Spleen (tissue), 11 donors: ENCODE results near the gene UPK1A. TPM values are rescaled to one million over a fixed set of nuclear protein-coding genes. Genes with fewer than 3 reads are reported as not detected.
A peak's percentile ranks its signal among the peaks of the same experiment; 100 is the strongest.

ENCODE experiments used
- DNase-seq: peaks from one replicate; pipeline ENCODE4 v3.0.0-alpha.2; 2020
- H3K27ac ChIP-seq, 8 donors: fragments of 200-600 bp; sonication (generic) in 7 of 8; 1 replicate in 4 of 8; 2 replicates in 4 of 8; pipeline versions ENCODE4 v1.5.0 to v1.8.0; 2016 to 2021; ENCODE audit warnings: inconsistent platforms in 4 of 8, mild to moderate bottlenecking in 4 of 8, moderate library complexity in 1 of 8
- H3K27me3 ChIP-seq, 7 donors: fragments of 200-600 bp; sonication (generic) in 6 of 7; replicated peaks in 1 of 7; 1 replicate in 4 of 7; 2 replicates in 3 of 7; pipeline versions ENCODE4 v1.5.0 to v1.8.0; 2016 to 2021; ENCODE audit warnings: inconsistent platforms in 3 of 7, mild to moderate bottlenecking in 1 of 7
- H3K36me3 ChIP-seq, 6 donors: fragments of 200-600 bp; sonication (generic) in 5 of 6; 1 replicate in 4 of 6; 2 replicates in 2 of 6; pipeline versions ENCODE4 v1.5.0 to v1.8.0; 2016 to 2021; ENCODE audit warnings: inconsistent platforms in 2 of 6
- H3K4me1 ChIP-seq, 6 donors: fragments of 200-600 bp; sonication (generic) in 5 of 6; 1 replicate in 3 of 6; 2 replicates in 3 of 6; pipeline versions ENCODE4 v1.5.0 to v1.8.0; 2016 to 2021; ENCODE audit warnings: inconsistent platforms in 3 of 6
- H3K4me3 ChIP-seq, 8 donors: fragments of 200-600 bp; sonication (generic) in 7 of 8; 1 replicate in 4 of 8; 2 replicates in 4 of 8; pipeline versions ENCODE4 v1.5.0 to v1.8.0; 2016 to 2021; ENCODE audit warnings: inconsistent platforms in 4 of 8, mild to moderate bottlenecking in 4 of 8, moderate library complexity in 2 of 8
- H3K9me3 ChIP-seq, 8 donors: fragments of 200-600 bp; sonication (generic) in 7 of 8; 1 replicate in 4 of 8; 2 replicates in 4 of 8; pipeline versions ENCODE4 v1.5.0 to v1.8.0; 2016 to 2021; ENCODE audit warnings: inconsistent platforms in 4 of 8
- CTCF ChIP-seq, 11 experiments: fragments of 200-600 bp in 7 of 11; fragments of 450-650 bp in 4 of 11; sonication (generic) in 4 of 11; IDR thresholded peaks in 8 of 11; conservative IDR thresholded peaks in 3 of 11; 1 replicate in 7 of 11; 2 replicates in 4 of 11; pipeline versions ENCODE4 v1.4.0 to v1.8.0; 2016 to 2021; ENCODE audit warnings: antibody characterized with exemption in 11 of 11, inconsistent platforms in 4 of 11, mild to moderate bottlenecking in 1 of 11
- POLR2A ChIP-seq, 3 donors: fragments of 450-650 bp; IDR thresholded peaks; one replicate each; pipeline ENCODE4 v1.5.1; 2017; ENCODE audit warnings: antibody characterized with exemption in 3 of 3, mild to moderate bottlenecking in 1 of 3
- POLR2AphosphoS5 ChIP-seq, 3 donors: sonication (generic); formaldehyde crosslinking; IDR thresholded peaks; one replicate each; pipeline ENCODE4 v1.5.1; 2017; ENCODE audit warnings: antibody characterized with exemption in 3 of 3
- WGBS, 5 donors: extraction: QIAGEN DNeasy Blood & Tissue Kit in 3 of 5; methylation state at CpG; one replicate each; pipeline versions ENCODE4 v1.1.5 to v1.1.7; 2013 to 2018; 5-methylcytosine and 5-hydroxymethylcytosine counted together
- intact Hi-C: fragments of 100-400 bp; cut with DNase I; formaldehyde crosslinking; loops from one replicate; pipeline ENCODE4 v1.15.0; 2023; ENCODE audit warnings: low total_unique reads
- polyA plus RNA-seq, 3 donors: library from polyadenylated mRNA; stranded (reverse); fragments of 200-250 nt; gene quantifications; one replicate each; pipeline ENCODE4 v1.2.1, GENCODE V29; 2013
- total RNA-seq, 7 donors: library from RNA; depleted of rRNA in 3 of 7; stranded (reverse); fragments of >200 nt in 3 of 7; fragmentation: NEBNext Ultra II Directional in 4 of 7; extraction: Animal tissue kit (Norgen Biotek cat#: 25700) in 4 of 7; gene quantifications; one replicate each; pipeline versions ENCODE4 v1.1.0 to v1.2.1, GENCODE V29; 2016 to 2021
- donor health status: healthy with polysubstance abuse.
- donor health status: DM: no; HTN: no; CAD: no; lungs with moderate emphysema.
- donor health status: DM: no; HTN: no; CAD: no.
- donor health status: Bipolar disorder and iron deficiency.
- donor health status: healthy.
- donor health status: DM: no; HTN: no; CAD: no.
- donor health status: DM: yes; HTN: yes; CAD: no.

Gene UPK1A
- total and polyA plus RNA-seq, 10 donors, result 0.11 TPM; not detected in 9

GRCh38 chr19:35710784-35711723 lies 44.7 kb downstream of the UPK1A start:
- intact Hi-C loops, result loop anchor here (10.0 kb wide), 1 partner anchor 156 kb away; no protein-coding TSS in a partner anchor
- H3K4me3 ChIP-seq, result peak overlapping the region in 1 of 8 donors; percentile 17
- DNase-seq, result no peak
- no peaks in the 10 kb centered on the region for H3K36me3 ChIP-seq
- TF ChIP-seq POLR2A (IDR thresholded peaks at IDR 0.05), result no peak
- peak overlapping the region in 5 of 8 donors; percentile 7 to 97 (median 80) for H3K27ac ChIP-seq
- WGBS, 5 donors, result 45 to 67% (median 64%) methylated on average over 13 of the region's 13 CpGs
- H3K9me3 ChIP-seq, result no peaks in the 10 kb centered on the region
- no peaks in the 10 kb centered on the region for H3K27me3 ChIP-seq
- peaks cover 13 to 61% (median 51%) of the 10 kb centered on the region in 6 donors for H3K4me1 ChIP-seq

- no peaks in the 10 kb centered on the region for H3K9me3 ChIP-seq
- H3K36me3 ChIP-seq, result no peaks in the 10 kb centered on the region
- no peak for DNase-seq
- H3K4me3 ChIP-seq, result peak overlapping the region in 3 of 8 donors; percentile 21 to 87 (median 31)
- no peaks in the 10 kb centered on the region for H3K27me3 ChIP-seq
- WGBS, 5 donors, result 52 to 69% (median 65%) methylated on average over 10 to 11 of the region's 11 CpGs
- TF ChIP-seq CTCF (IDR thresholded peaks at IDR 0.05 in 8 of 11, conservative IDR thresholded peaks at IDR 0.05 in 3 of 11) (no peak), POLR2AphosphoS5 (IDR thresholded peaks at IDR 0.05) (peak in 1 of 3 donors; percentile 54)
- H3K4me1 ChIP-seq, result peaks cover 17 to 72% (median 56%) of the 10 kb centered on the region in 6 donors
- intact Hi-C loops, result loop anchor here (10.0 kb wide), 1 partner anchor 158 kb away; no protein-coding TSS in a partner anchor
- peak overlapping the region in 6 of 8 donors; percentile 21 to 97 (median 72) for H3K27ac ChIP-seq
These were observed 46.5 kb downstream of the UPK1A start for GRCh38 chr19:35712567-35713505.

DNA sequence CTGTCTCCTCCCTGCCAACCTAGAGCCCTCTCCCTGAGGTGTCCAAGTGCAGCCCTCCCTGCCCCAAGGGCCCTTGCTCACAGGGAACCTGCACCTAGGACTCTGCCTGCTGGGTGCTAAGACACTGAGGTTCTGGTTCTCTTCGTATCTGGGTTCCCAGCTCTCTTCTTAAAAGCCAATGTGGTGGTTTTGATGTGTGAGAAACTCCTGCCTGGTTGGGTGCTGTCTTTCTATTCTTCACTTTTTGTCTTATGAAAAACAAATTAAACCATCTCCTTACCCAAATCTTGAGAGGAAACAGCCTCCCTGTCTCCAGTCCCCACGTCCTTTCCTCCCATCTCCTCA lies 47.2 kb downstream of the UPK1A start:
- WGBS, 5 donors, result 50 to 68% (median 62%) methylated on average over 2 of the region's 2 CpGs

DNA sequence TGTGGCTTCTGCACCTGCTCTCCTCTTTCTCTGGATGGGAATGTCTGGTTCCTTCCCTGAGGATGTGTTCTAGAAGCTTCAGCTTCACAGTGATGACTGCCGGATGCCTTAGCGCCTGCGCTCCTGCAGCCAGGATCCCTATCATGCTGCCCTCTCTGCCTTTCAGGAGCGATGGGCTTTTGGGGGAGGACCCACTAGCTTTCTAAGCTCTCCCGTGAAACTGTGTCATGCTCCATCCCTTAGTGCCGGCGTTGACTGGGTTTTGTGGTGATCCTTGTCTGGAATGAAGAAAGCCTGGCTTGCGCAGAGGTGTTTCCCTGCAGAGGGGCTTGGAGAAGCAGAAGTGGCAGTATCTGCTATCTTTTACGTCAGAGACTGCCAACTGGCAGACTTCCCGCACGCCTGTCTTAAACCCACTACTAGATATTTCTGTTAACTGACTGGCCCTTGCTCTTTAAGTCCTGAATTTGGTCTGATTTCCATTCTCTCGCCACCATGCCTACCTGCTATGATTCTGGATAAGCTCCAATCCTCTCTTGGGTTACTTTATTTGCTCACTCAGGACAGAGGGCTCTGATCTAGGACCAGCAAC lies 47.7 kb downstream of the UPK1A start:
- DNase-seq, result no peak
- Histone ChIP-seq H3K4me1 (peaks cover 22 to 79% (median 63%) of the 10 kb centered on the region in 6 donors), H3K36me3 (no peaks in the 10 kb centered on the region), H3K27ac (peak overlapping the region in 5 of 8 donors; percentile 22 to 97 (median 80)), H3K27me3 (no peaks in the 10 kb centered on the region), H3K9me3 (no peaks in the 10 kb centered on the region), H3K4me3 (peak overlapping the region in 3 of 8 donors; percentile 21 to 87 (median 31))
- intact Hi-C loops, result loop anchor here (10.0 kb wide), 1 partner anchor 159 kb away; no protein-coding TSS in a partner anchor
- TF ChIP-seq POLR2A (IDR thresholded peaks at IDR 0.05) (no peak), POLR2AphosphoS5 (IDR thresholded peaks at IDR 0.05) (no peak), CTCF (IDR thresholded peaks at IDR 0.05 in 8 of 11, conservative IDR thresholded peaks at IDR 0.05 in 3 of 11) (no peak)
- 65 to 87% (median 74%) methylated on average over 12 of the region's 12 CpGs for WGBS, 5 donors

More for the DNA sequence above, 47.2 kb downstream of the UPK1A start:
- Histone ChIP-seq H3K9me3 (no peaks in the 10 kb centered on the region), H3K27ac (peak overlapping the region in 6 of 8 donors; percentile 21 to 97 (median 72)), H3K27me3 (no peaks in the 10 kb centered on the region), H3K4me1 (peaks cover 17 to 74% (median 58%) of the 10 kb centered on the region in 6 donors), H3K36me3 (no peaks in the 10 kb centered on the region), H3K4me3 (peak overlapping the region in 3 of 8 donors; percentile 21 to 87 (median 31))
- DNase-seq, result no peak
- intact Hi-C loops, result loop anchor here (10.0 kb wide), 1 partner anchor 159 kb away; no protein-coding TSS in a partner anchor
- TF ChIP-seq POLR2A (IDR thresholded peaks at IDR 0.05) (no peak), POLR2AphosphoS5 (IDR thresholded peaks at IDR 0.05) (peak in 1 of 3 donors; percentile 0)
